ENCODE data around the gene LRRC71. TPM values are rescaled to one million over a fixed set of nuclear protein-coding genes. Genes with fewer than 3 reads are reported as not detected.

The LRRC71 gene
- total and polyA plus RNA-seq, 2 of the 13 experiments (the other 11 are each of a cell fraction or from before 2014, with no cell fraction given): not detected

DNA sequence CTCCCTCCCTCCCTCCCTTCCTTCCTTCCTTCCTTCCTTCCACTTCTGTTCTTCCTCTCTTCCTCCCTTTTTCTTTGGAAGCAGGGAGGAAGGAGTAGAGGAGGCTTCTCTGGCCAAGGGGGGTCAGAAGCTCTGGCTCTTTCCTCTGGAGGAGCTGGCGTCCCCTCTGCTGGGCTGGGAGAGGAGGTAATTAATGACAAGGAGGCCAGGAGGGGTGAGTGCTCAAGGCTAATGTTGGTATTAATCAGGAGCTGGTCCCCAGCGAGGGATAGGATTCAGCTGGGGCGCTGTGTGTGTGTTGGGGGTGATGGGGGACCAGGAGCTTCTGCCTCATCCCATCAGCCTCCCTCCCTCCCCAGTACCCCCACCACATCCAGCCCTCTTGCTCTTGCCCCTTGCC, 33.1 kb upstream of the LRRC71 start:
- in situ Hi-C loops (cut with HindIII; ENCODE audit: extremely low pct_ligation_motif_present, low pct_unique_long_range_greater_than_20kb): no loop called here
- no peak for FAIRE-seq

GRCh38 chr1:156887734-156888133, 32.7 kb upstream of the LRRC71 start:
- no peaks in the 10 kb centered on the region for H4K20me1 ChIP-seq (ENCODE audit: insufficient read depth, low read length)
- DNase-seq (ENCODE audit: low spot score): no peak
- ChIA-PET CTCF (ENCODE audit: low intra/inter-chr PET ratio, low total read pairs) (no interaction called here), POLR2A (no interaction called here)
- FAIRE-seq: no peak
- H3K9ac ChIP-seq (ENCODE audit: insufficient read depth, low read depth, low read length): no peak overlapping the region
- H2AFZ ChIP-seq (ENCODE audit: low read length): no peak overlapping the region
- peaks cover 1 to 67% of the 10 kb centered on the region in 2 experiments for H3K27me3 ChIP-seq (ENCODE audit: control insufficient read depth in 1 of 2, insufficient read depth in 2 of 2, low read length in 2 of 2)
- H3K4me1 ChIP-seq (ENCODE audit: insufficient read depth, low read length): no peaks in the 10 kb centered on the region
- in situ Hi-C loops (cut with HindIII; ENCODE audit: extremely low pct_ligation_motif_present, low pct_unique_long_range_greater_than_20kb): no loop called here
- H3K9me3 ChIP-seq (ENCODE audit: low read length): no peaks in the 10 kb centered on the region
- under 1% methylated on average over 6 of the region's 6 CpGs for WGBS (ENCODE audit: low lambda C conversion rate)
- intact Hi-C loops (cut with micrococcal nuclease; ENCODE audit: unreplicated experiment): no loop called here
- no peak overlapping the region for H3K4me2 ChIP-seq (ENCODE audit: low read depth, low read length)
- H3K36me3 ChIP-seq (replicated peaks in 1 of 2; ENCODE audit: control insufficient read depth in 1 of 2, insufficient read depth in 2 of 2, low read length in 2 of 2): no peaks in the 10 kb centered on the region
- H3K79me2 ChIP-seq (ENCODE audit: insufficient read depth, low read length): no peaks in the 10 kb centered on the region
- no peak for ATAC-seq
- BruUV-seq (replicated peaks): no TSS peak
- no peak overlapping the region for H3K27ac ChIP-seq (ENCODE audit: extremely low read length, insufficient read depth, low read length)
- no peak overlapping the region for H3K4me3 ChIP-seq (replicated peaks in 1 of 3; ENCODE audit: insufficient read depth in 1 of 3, low read depth in 2 of 3, low read length in 3 of 3)
- TF ChIP-seq GATA4 (IDR thresholded peaks at IDR 0.05; ENCODE audit: borderline replicate concordance, low read depth) (no peak), RNF2 (conservative IDR thresholded peaks at IDR 0.05; ENCODE audit: low read depth) (no peak), KLF11 (CRISPR knock-in tag; IDR thresholded peaks at IDR 0.05) (no peak), EHMT2 (IDR thresholded peaks at IDR 0.05; ENCODE audit: borderline replicate concordance, low read depth, low read length) (no peak), TERF1 (CRISPR knock-in tag; IDR thresholded peaks at IDR 0.05) (no peak), ZNF512B (CRISPR knock-in tag; IDR thresholded peaks at IDR 0.05; ENCODE audit: borderline replicate concordance) (no peak), ZNF430 (CRISPR knock-in tag; IDR thresholded peaks at IDR 0.05) (no peak), ZSCAN29 (CRISPR knock-in tag; conservative IDR thresholded peaks at IDR 0.05) (no peak), MAFF (IDR thresholded peaks at IDR 0.05; ENCODE audit: low read depth, low read length) (no peak), NFRKB (IDR thresholded peaks at IDR 0.05) (no peak), ZNF713 (CRISPR knock-in tag; IDR thresholded peaks at IDR 0.05) (no peak)

More for the DNA sequence above, 33.1 kb upstream of the LRRC71 start:
- no peak overlapping the region for H3K4me3 ChIP-seq (replicated peaks in 1 of 3; ENCODE audit: insufficient read depth in 1 of 3, low read depth in 2 of 3, low read length in 3 of 3)
- no peaks in the 10 kb centered on the region for H3K4me1 ChIP-seq (ENCODE audit: insufficient read depth, low read length)
- H3K4me2 ChIP-seq (ENCODE audit: low read depth, low read length): no peak overlapping the region
- H2AFZ ChIP-seq (ENCODE audit: low read length): no peak overlapping the region
- H3K9me3 ChIP-seq (ENCODE audit: low read length): no peaks in the 10 kb centered on the region
- peaks cover 2 to 71% of the 10 kb centered on the region in 2 experiments for H3K27me3 ChIP-seq (ENCODE audit: control insufficient read depth in 1 of 2, insufficient read depth in 2 of 2, low read length in 2 of 2)
- no TSS peak for BruUV-seq (replicated peaks)
- DNase-seq (ENCODE audit: low spot score) (no peak), ATAC-seq (no peak)
- no peak overlapping the region for H3K27ac ChIP-seq (ENCODE audit: extremely low read length, insufficient read depth, low read length)
- intact Hi-C loops (cut with micrococcal nuclease; ENCODE audit: unreplicated experiment): no loop called here
- no peaks in the 10 kb centered on the region for H3K36me3 ChIP-seq (replicated peaks in 1 of 2; ENCODE audit: control insufficient read depth in 1 of 2, insufficient read depth in 2 of 2, low read length in 2 of 2)
- H3K9ac ChIP-seq (ENCODE audit: insufficient read depth, low read depth, low read length): no peak overlapping the region
- CTCF ChIA-PET (ENCODE audit: low intra/inter-chr PET ratio, low total read pairs): no interaction called here
- no peaks in the 10 kb centered on the region for H3K79me2 ChIP-seq (ENCODE audit: insufficient read depth, low read length)
- TF ChIP-seq, protein P1, sequence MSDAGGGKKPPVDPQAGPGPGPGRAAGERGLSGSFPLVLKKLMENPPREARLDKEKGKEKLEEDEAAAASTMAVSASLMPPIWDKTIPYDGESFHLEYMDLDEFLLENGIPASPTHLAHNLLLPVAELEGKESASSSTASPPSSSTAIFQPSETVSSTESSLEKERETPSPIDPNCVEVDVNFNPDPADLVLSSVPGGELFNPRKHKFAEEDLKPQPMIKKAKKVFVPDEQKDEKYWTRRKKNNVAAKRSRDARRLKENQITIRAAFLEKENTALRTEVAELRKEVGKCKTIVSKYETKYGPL (CRISPR knock-in tag; IDR thresholded peaks at IDR 0.05): no peak
- no peak for TF ChIP-seq ATRX (CRISPR knock-in tag; IDR thresholded peaks at IDR 0.05; ENCODE audit: borderline replicate concordance)
- no peaks in the 10 kb centered on the region for H4K20me1 ChIP-seq (ENCODE audit: insufficient read depth, low read length)
- 0% methylated on average over 2 of the region's 3 CpGs for whole genome bisulfite sequencing (ENCODE audit: low lambda C conversion rate)
- POLR2A ChIA-PET: no interaction called here

All from HepG2 (cell line).